ENCODE data around the gene REG1B.

GRCh38 chr2:79112269-79112668, 24.5 kb upstream of the REG1B start:
- TF ChIP-seq, protein P1, sequence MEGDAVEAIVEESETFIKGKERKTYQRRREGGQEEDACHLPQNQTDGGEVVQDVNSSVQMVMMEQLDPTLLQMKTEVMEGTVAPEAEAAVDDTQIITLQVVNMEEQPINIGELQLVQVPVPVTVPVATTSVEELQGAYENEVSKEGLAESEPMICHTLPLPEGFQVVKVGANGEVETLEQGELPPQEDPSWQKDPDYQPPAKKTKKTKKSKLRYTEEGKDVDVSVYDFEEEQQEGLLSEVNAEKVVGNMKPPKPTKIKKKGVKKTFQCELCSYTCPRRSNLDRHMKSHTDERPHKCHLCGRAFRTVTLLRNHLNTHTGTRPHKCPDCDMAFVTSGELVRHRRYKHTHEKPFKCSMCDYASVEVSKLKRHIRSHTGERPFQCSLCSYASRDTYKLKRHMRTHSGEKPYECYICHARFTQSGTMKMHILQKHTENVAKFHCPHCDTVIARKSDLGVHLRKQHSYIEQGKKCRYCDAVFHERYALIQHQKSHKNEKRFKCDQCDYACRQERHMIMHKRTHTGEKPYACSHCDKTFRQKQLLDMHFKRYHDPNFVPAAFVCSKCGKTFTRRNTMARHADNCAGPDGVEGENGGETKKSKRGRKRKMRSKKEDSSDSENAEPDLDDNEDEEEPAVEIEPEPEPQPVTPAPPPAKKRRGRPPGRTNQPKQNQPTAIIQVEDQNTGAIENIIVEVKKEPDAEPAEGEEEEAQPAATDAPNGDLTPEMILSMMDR (IDR thresholded peaks at IDR 0.05; ENCODE audit: insufficient read depth, low read depth, low read length), result no peak
- no peak for TF ChIP-seq EZH2 (IDR thresholded peaks at IDR 0.05; ENCODE audit: insufficient read depth, low read length)

Measured in astrocyte (in vitro differentiated cells and primary cell).